GM23248 (cell line): ENCODE results near the gene PODXL.

Experiments
- EZH2 ChIP-seq: fragments of 200-600 bp; sonication (generic); IDR thresholded peaks from 2 replicates; pipeline ENCODE4 v1.6.1; 2018; ENCODE audit warnings: antibody characterized with exemption, mild to moderate bottlenecking; ENCODE audit not compliant: insufficient read depth, poor library complexity, severe bottlenecking
- EZH2phosphoT487 ChIP-seq: fragments of 200-600 bp; sonication (generic); IDR thresholded peaks from 2 replicates; pipeline ENCODE4 v1.6.1; 2018; ENCODE audit warnings: antibody characterized with exemption, moderate library complexity, mild to moderate bottlenecking, low read depth; ENCODE audit not compliant: insufficient read depth

DNA sequence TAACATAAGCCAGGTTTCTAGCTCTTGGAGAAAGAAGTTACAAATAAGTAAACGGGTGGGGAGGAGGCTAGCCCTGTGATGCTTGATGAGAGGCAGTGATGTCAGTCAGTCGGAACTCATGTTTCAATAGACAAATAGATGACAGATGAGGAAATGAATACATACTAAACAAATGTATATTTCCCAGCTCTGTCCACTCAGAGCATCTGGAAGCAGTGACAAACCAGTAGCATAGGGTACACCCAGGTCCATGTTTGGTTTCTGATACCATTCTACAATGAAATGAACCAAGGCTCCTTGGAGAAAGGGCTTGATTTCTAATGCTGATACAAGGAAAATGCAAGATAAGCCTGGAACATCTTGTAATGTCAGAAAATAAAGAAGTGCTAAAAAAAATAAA is 30.6 kb downstream of the PODXL start:
- TF ChIP-seq EZH2 (no peak), EZH2phosphoT487 (no peak)
